Endodermal cell (in vitro differentiated cells): ENCODE measurements around the gene PRDM13. TPM values are rescaled to one million over a fixed set of nuclear protein-coding genes. Genes with fewer than 3 reads are reported as not detected.

Experiments
- DNase-seq: peaks from one replicate; pipeline ENCODE4 v3.0.0-alpha.2; 2017
- H3K27ac ChIP-seq: 2 replicates; pipeline ENCODE4 v1.5.1; 2013; ENCODE audit warnings: mild to moderate bottlenecking, low read depth, low read length, moderate library complexity
- H3K27me3 ChIP-seq: 2 replicates; pipeline ENCODE4 v1.6.1; 2013; ENCODE audit warnings: mild to moderate bottlenecking, low read length, moderate library complexity; ENCODE audit not compliant: insufficient read depth, control insufficient read depth, poor library complexity, severe bottlenecking
- H3K36me3 ChIP-seq: 2 replicates; pipeline ENCODE4 v1.7.0; 2013; ENCODE audit warnings: mild to moderate bottlenecking, low read length, moderate library complexity; ENCODE audit not compliant: control insufficient read depth, insufficient read depth
- H3K4me1 ChIP-seq: one replicate; pipeline ENCODE4 v1.7.0; 2013; ENCODE audit warnings: low read length; ENCODE audit not compliant: control insufficient read depth, insufficient read depth
- H3K4me3 ChIP-seq: 2 replicates; pipeline ENCODE4 v1.5.1; 2013; ENCODE audit warnings: mild to moderate bottlenecking, low read length, moderate library complexity
- H3K9ac ChIP-seq: 2 replicates; pipeline ENCODE4 v1.6.1; 2013; ENCODE audit warnings: mild to moderate bottlenecking, low read length, moderate library complexity; ENCODE audit not compliant: poor library complexity, severe bottlenecking; ENCODE audit errors: extremely low read depth
- H3K9me3 ChIP-seq: 2 replicates; pipeline ENCODE4 v1.6.1; 2013; ENCODE audit warnings: mild to moderate bottlenecking, low read length, moderate library complexity; ENCODE audit not compliant: control insufficient read depth
- H3K27ac Mint-ChIP-seq: 2 replicates; pipeline ENCODE4 v1.8.0; 2020; ENCODE audit warnings: mixed read lengths
- H3K27me3 Mint-ChIP-seq: 2 replicates; pipeline ENCODE4 v1.8.0; 2021; ENCODE audit warnings: mild to moderate bottlenecking, mixed read lengths; ENCODE audit not compliant: insufficient read depth
- H3K36me3 Mint-ChIP-seq: 2 replicates; pipeline ENCODE4 v1.8.0; 2020; ENCODE audit warnings: low read depth, mixed read lengths
- H3K4me1 Mint-ChIP-seq: 2 replicates; pipeline ENCODE4 v1.8.0; 2020; ENCODE audit warnings: mixed read lengths
- H3K4me3 Mint-ChIP-seq: 2 replicates; pipeline ENCODE4 v1.8.0; 2020; ENCODE audit warnings: mild to moderate bottlenecking, moderate library complexity, mixed read lengths
- H3K9me3 Mint-ChIP-seq: 2 replicates; pipeline ENCODE4 v1.8.0; 2020; ENCODE audit warnings: mild to moderate bottlenecking, mixed read lengths
- CTCF ChIP-seq: fragments of 200-600 bp; sonication (generic); conservative IDR thresholded peaks from 2 replicates; pipeline ENCODE4 v1.5.0; 2021; ENCODE audit warnings: antibody characterized with exemption, mild to moderate bottlenecking
- WGBS, 2 experiments: methylation state at CpG; one replicate each; pipeline versions ENCODE4 v1.1.5 to v1.1.7; 2013; ENCODE audit warnings: missing lambda C conversion rate in 2 of 2, mixed read lengths in 1 of 2; ENCODE audit not compliant: insufficient coverage in 1 of 2, insufficient read length in 1 of 2; 5-methylcytosine and 5-hydroxymethylcytosine counted together
- total RNA-seq, 2 donors: library from RNA; stranded (reverse); fragmentation: NEBNext Ultra II Directional in 1 of 2; extraction: Animal tissue kit (Norgen Biotek cat#: 25700) in 1 of 2; gene quantifications; 2 replicates in 1 of 2; 3 replicates in 1 of 2; pipeline ENCODE4 v1.2.1, GENCODE V29; 2021

Gene PRDM13
- total RNA-seq, 2 donors from 2014 or later, result 0.09 TPM; not detected in 1

DNA sequence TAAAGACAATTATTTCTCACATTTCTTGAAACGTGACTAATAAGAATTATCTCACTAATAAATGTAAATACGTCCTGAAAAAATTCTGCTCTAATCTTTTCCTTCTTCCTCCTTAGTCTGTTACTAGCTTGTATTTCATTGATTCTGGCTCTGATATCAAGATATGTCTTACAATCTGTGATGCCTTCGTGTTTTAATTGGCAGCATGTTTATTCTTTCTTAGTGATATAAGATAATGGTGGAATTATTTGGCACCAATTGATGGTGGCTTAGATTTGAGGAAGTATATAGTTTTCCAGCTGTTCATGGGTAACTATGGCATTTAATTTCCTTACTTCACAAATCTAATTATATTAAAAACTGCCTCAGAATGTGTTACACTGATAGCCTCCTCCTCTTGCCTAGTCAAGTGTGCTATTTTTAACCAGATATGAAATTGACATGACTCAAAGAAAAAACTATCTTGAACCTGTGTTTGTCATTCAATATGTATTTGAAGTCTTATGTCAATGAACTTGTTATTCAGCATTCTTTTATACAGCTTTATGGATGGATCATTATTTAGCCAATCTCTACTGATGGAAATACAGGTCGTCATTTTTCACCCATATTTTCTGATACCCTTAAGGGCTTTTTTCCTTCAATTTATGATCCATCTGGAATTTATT is 43.4 kb upstream of the PRDM13 start:
- H3K27me3 ChIP-seq, result no peaks in the 10 kb centered on the region

GRCh38 chr6:99568103-99568933 is 38.3 kb upstream of the PRDM13 start, which contains the start of gene CCNC:
Gene CCNC (minus strand): TSS chr6:99568660. CDS start chr6:99568527, 133 bp downstream.
- H3K4me1 ChIP-seq, result peaks cover 2% of the 10 kb centered on the region
- peak within 1 kb of the TSS; percentile 83 for H3K27ac ChIP-seq
- H3K36me3 Mint-ChIP-seq, result peaks cover 4% of the 10 kb centered on the region
- H3K4me3 ChIP-seq, result peak within 1 kb of the TSS; percentile 99
- WGBS, 2 experiments, result 0 to 2% methylated on average over 23 to 64 of the region's 64 CpGs
- TF ChIP-seq CTCF, result no peak
- peaks cover 12% of the 10 kb centered on the region for H3K36me3 ChIP-seq
- peak within 1 kb of the TSS; percentile 99 for H3K4me3 Mint-ChIP-seq
- H3K4me1 Mint-ChIP-seq, result peaks cover 7% of the 10 kb centered on the region
- DNase-seq, result peak; percentile 98
- H3K27me3 Mint-ChIP-seq, result peaks cover 3% of the 10 kb centered on the region
- H3K9ac ChIP-seq, result peak within 1 kb of the TSS; percentile 97
- H3K9me3 Mint-ChIP-seq, result peaks cover 11% of the 10 kb centered on the region
- H3K27me3 ChIP-seq, result no peaks in the 10 kb centered on the region
- no peaks in the 10 kb centered on the region for H3K9me3 ChIP-seq
- peak within 1 kb of the TSS; percentile 100 for H3K27ac Mint-ChIP-seq

More for the DNA sequence above, 43.4 kb upstream of the PRDM13 start:
- peaks cover 32% of the 10 kb centered on the region for H3K36me3 Mint-ChIP-seq
- Histone ChIP-seq H3K9me3 (no peaks in the 10 kb centered on the region), H3K9ac (no peak overlapping the region), H3K4me3 (no peak overlapping the region), H3K27ac (no peak overlapping the region), H3K36me3 (peaks cover 56% of the 10 kb centered on the region), H3K4me1 (no peaks in the 10 kb centered on the region)
- H3K27me3 Mint-ChIP-seq, result no peaks in the 10 kb centered on the region
- H3K27ac Mint-ChIP-seq, result no peak overlapping the region
- no peak for TF ChIP-seq CTCF
- WGBS, 2 experiments, result 78 to 83% methylated on average over 2 to 4 of the region's 4 CpGs
- no peak overlapping the region for H3K4me3 Mint-ChIP-seq
- no peaks in the 10 kb centered on the region for H3K9me3 Mint-ChIP-seq
- no peak for DNase-seq
- H3K4me1 Mint-ChIP-seq, result peaks cover 7% of the 10 kb centered on the region

DNA sequence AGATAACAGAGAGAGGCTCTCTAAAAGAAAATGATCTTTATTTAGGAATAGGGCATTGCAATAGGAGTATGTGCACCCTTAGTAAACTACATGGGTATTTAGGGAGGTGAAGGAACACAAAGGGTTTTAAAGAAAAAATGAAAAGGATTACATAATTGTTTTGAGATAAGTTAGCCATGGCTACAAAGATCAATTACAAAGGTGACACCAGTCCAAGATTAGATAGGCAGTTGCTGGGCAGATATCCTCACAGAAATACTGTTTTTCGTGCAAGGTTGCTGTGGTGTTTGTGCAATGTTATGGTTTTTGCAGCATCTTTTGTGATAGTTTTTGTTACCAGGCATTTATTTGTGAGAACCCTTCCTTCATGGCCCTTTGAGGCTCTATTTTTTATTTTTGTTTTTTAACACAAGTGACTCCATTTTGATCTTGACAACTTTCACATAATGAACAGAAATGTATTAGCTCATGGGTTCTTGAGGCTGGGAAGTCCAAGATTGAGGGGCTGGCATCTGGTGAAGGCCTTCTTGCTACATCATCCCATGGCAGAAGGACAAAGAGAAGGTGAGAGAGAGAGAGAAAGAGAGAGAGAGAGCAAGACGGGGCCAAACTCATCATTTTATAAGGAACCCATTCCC is 32.5 kb upstream of the PRDM13 start:
- 83 to 86% methylated on average over 1 of the region's 2 CpGs for WGBS, 2 experiments
- Histone ChIP-seq H3K36me3 (no peaks in the 10 kb centered on the region), H3K4me1 (peaks cover 2% of the 10 kb centered on the region), H3K27ac (no peak overlapping the region), H3K27me3 (peaks cover 46% of the 10 kb centered on the region), H3K9me3 (no peaks in the 10 kb centered on the region), H3K4me3 (no peak overlapping the region), H3K9ac (no peak overlapping the region)
- no peak for TF ChIP-seq CTCF
- H3K27ac Mint-ChIP-seq, result no peak overlapping the region
- peaks cover 6% of the 10 kb centered on the region for H3K9me3 Mint-ChIP-seq
- no peak for DNase-seq
- no peak overlapping the region for H3K4me3 Mint-ChIP-seq
- H3K4me1 Mint-ChIP-seq, result no peaks in the 10 kb centered on the region
- no peaks in the 10 kb centered on the region for H3K36me3 Mint-ChIP-seq
- peaks cover 54% of the 10 kb centered on the region for H3K27me3 Mint-ChIP-seq
